K562 (cell line): Measurements from ENCODE around the gene SNX15. TPM values are rescaled to one million over a fixed set of nuclear protein-coding genes. Genes with fewer than 3 reads are reported as not detected.

Experiments
- BMI1 ChIP-seq: fragments of 150-350 bp; IDR thresholded peaks from 2 replicates; pipeline ENCODE4 v1.6.1; 2014; ENCODE audit warnings: low read length
- FUS ChIP-seq: fragments of 200-400 bp; formaldehyde crosslinking; optimal IDR thresholded peaks from 2 replicates; pipeline ENCODE3; 2017; ENCODE audit warnings: low read depth, low read length
- PTTG1 ChIP-seq: fragments of 450-650 bp; IDR thresholded peaks from 2 replicates; pipeline ENCODE4 v1.6.1; 2016; ENCODE audit warnings: low read depth, mild to moderate bottlenecking, missing genetic modification characterization, missing compliant biosample characterization
- RBM14 ChIP-seq: fragments of 200-400 bp; formaldehyde crosslinking; IDR thresholded peaks from 2 replicates; pipeline ENCODE4 v1.6.1; 2018; ENCODE audit warnings: low read depth, mild to moderate bottlenecking, low read length, moderate library complexity, borderline replicate concordance; ENCODE audit not compliant: insufficient read depth
- SMARCA5 ChIP-seq: fragments of 450-650 bp; IDR thresholded peaks from 2 replicates; pipeline ENCODE4 v1.6.1; 2016
- SMARCB1 ChIP-seq: IDR thresholded peaks from 2 replicates; pipeline ENCODE4 v1.6.1; 2011; ENCODE audit warnings: improper control_type of control experiment, low read depth; ENCODE audit not compliant: insufficient read length
- SRF ChIP-seq, 2 experiments: fragments of 250-450, 450-650 bp in 1 of 2; sonication (Bioruptor Pico) in 1 of 2; sonication (generic) in 1 of 2; formaldehyde crosslinking; IDR thresholded peaks; 2 replicates each; pipeline versions ENCODE4 v1.5.0 to v1.5.1; 2020 to 2022; ENCODE audit warnings: mild to moderate bottlenecking in 1 of 2, missing genetic modification reagents in 1 of 2
- ZC3H4 ChIP-seq: sonication (generic); formaldehyde crosslinking; IDR thresholded peaks from 2 replicates; pipeline ENCODE4 v1.9.0; 2021; ENCODE audit warnings: missing genetic modification reagents, borderline replicate concordance
- ZEB2 ChIP-seq: fragments of 450-650 bp; IDR thresholded peaks from 2 replicates; pipeline ENCODE4 v1.6.1; 2016
- ZNF121 ChIP-seq: sonication (generic); formaldehyde crosslinking; conservative IDR thresholded peaks from 2 replicates; pipeline ENCODE4 v1.8.0; 2022; ENCODE audit warnings: missing genetic modification reagents
- ZNF79 ChIP-seq: fragments of 250-450 bp; sonication (Bioruptor Pico); IDR thresholded peaks from 2 replicates; pipeline ENCODE4 v1.4.0; 2020; ENCODE audit warnings: low read depth, mild to moderate bottlenecking, moderate library complexity
- polyA plus RNA-seq, 8 experiments: library from polyadenylated mRNA; depleted of rRNA in 4 of 8; stranded (reverse) in 5 of 8; unstranded in 3 of 8; fragments of >200 nt; fragmentation: Nextera tagmentation in 2 of 8; fragmentation: Illumina TruSeq in 1 of 8; extraction: Ambion mirVana in 2 of 8; extraction: Trizol in 1 of 8; gene quantifications; 2 replicates each; pipeline versions ENCODE4 v1.2.1 to v1.2.3, GENCODE V29; 2011 to 2014; ENCODE audit warnings: inconsistent platforms in 1 of 8, missing spikeins in 1 of 8
- total RNA-seq, 7 experiments: library from RNA; depleted of rRNA in 6 of 7; stranded (reverse); fragments of >200 nt in 6 of 7; fragmentation: Illumina TruSeq in 2 of 7; extraction: Trizol in 2 of 7; gene quantifications; 2 replicates each; pipeline versions ENCODE4 v1.2.1 to v1.2.3, GENCODE V29; 2011 to 2021; ENCODE audit warnings: low replicate concordance in 1 of 7
- TF ChIP-seq, protein P1 (sequence below): fragments of 250-450 bp; sonication (Bioruptor Pico); IDR thresholded peaks from 2 replicates; pipeline ENCODE4 v1.4.0; 2020; ENCODE audit warnings: borderline replicate concordance
- TF ChIP-seq, protein P2 (sequence below): IDR thresholded peaks from 2 replicates; pipeline ENCODE4 v1.6.1; 2011; ENCODE audit not compliant: insufficient read length; ENCODE audit errors: extremely low read depth
- TF ChIP-seq, protein P3 (sequence below): fragments of 450-650 bp; IDR thresholded peaks from 2 replicates; pipeline ENCODE4 v1.6.1; 2018; ENCODE audit warnings: mild to moderate bottlenecking, low read depth; ENCODE audit not compliant: partially characterized antibody
- TF ChIP-seq, protein P4 (sequence below), 3 experiments: IDR thresholded peaks in 2 of 3; conservative IDR thresholded peaks in 1 of 3; 2 replicates each; pipeline ENCODE4 v1.5.1; 2011 to 2012; ENCODE audit warnings: low read length in 3 of 3, mild to moderate bottlenecking in 3 of 3, control low read depth in 2 of 3, improper control_type of control experiment in 1 of 3, inconsistent platforms in 1 of 3, low read depth in 1 of 3, mixed read lengths in 1 of 3, moderate library complexity in 1 of 3; ENCODE audit not compliant: insufficient read depth in 2 of 3
- TF ChIP-seq, protein P5 (sequence below): sonication (generic); formaldehyde crosslinking; IDR thresholded peaks from 2 replicates; pipeline ENCODE4 v1.8.1; 2023; ENCODE audit warnings: mild to moderate bottlenecking, missing genetic modification reagents
- TF ChIP-seq, protein P6 (sequence below): sonication (generic); formaldehyde crosslinking; IDR thresholded peaks from 2 replicates; pipeline ENCODE4 v1.8.1; 2022; ENCODE audit warnings: missing genetic modification reagents

SNX15 gene
- total and polyA plus RNA-seq, 9 of the 15 experiments (the other 6 are each of a cell fraction or from before 2014, with no cell fraction given) = 1.8 to 27.8 (median 15.2) TPM

DNA sequence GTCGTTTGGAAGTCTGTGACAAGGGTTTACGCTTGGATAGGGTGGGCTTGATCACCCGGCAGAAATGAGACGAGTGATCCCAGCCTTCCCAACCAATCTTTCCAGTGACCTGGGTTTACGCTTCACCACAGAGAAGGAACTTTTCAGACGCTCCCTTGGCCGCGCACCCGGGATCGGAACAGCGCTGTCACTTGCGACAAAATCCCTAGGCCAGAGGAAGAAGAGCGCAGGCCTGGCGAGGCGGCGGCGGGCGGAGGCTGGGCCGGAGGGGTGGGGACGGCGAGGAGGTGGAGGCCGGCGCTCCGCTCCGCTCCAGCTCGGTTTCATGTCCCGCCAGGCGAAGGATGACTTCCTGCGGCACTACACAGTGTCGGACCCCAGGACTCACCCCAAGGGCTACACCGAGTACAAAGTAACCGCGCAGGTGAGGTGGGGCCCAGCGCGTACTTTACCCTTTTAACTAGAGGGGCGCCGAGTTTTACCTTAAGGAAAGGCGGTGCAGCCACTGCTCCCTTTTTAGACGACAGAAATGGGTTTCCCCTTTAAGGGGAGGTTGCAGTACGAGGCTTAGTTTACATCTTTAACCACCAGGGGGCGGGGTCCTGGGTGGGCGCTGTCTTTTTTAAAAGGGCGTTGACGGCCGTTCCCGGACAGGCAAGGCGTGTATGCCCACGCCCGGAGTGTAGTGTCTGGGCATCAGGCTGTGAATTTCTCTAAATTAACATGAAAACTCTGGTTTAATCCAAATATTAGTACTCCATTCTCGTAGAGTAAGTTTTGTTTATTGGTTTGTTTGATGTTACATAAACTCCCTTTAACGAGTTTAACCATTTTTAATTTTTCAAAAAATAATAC lies at the start of gene SNX15 (continued):
- TF ChIP-seq SMARCB1 (no peak), ZNF79 (peak; percentile 24; the same call in 1 of the 2 replicates), RBM14 (no peak), ZEB2 (no peak), BMI1 (no peak), FUS (no peak), ZC3H4 (no peak), ZNF121 (CRISPR knock-in tag) (no peak), PTTG1 (tag) (no peak), SRF (CRISPR knock-in tag; IDR thresholded peaks at IDR 0.05) (peak in 1 of 2 experiments; percentile 72; a peak in 2 of 4 replicates), SMARCA5 (no peak)
- TF ChIP-seq, protein P1, sequence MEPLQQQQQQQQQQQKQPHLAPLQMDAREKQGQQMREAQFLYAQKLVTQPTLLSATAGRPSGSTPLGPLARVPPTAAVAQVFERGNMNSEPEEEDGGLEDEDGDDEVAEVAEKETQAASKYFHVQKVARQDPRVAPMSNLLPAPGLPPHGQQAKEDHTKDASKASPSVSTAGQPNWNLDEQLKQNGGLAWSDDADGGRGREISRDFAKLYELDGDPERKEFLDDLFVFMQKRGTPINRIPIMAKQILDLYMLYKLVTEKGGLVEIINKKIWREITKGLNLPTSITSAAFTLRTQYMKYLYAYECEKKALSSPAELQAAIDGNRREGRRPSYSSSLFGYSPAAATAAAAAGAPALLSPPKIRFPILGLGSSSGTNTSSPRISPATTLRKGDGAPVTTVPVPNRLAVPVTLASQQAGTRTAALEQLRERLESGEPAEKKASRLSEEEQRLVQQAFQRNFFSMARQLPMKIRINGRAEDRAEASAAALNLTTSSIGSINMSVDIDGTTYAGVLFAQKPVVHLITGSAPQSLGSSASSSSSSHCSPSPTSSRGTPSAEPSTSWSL (CRISPR knock-in tag) = no peak
- TF ChIP-seq, protein P2, sequence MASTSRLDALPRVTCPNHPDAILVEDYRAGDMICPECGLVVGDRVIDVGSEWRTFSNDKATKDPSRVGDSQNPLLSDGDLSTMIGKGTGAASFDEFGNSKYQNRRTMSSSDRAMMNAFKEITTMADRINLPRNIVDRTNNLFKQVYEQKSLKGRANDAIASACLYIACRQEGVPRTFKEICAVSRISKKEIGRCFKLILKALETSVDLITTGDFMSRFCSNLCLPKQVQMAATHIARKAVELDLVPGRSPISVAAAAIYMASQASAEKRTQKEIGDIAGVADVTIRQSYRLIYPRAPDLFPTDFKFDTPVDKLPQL = no peak
- TF ChIP-seq, protein P3, sequence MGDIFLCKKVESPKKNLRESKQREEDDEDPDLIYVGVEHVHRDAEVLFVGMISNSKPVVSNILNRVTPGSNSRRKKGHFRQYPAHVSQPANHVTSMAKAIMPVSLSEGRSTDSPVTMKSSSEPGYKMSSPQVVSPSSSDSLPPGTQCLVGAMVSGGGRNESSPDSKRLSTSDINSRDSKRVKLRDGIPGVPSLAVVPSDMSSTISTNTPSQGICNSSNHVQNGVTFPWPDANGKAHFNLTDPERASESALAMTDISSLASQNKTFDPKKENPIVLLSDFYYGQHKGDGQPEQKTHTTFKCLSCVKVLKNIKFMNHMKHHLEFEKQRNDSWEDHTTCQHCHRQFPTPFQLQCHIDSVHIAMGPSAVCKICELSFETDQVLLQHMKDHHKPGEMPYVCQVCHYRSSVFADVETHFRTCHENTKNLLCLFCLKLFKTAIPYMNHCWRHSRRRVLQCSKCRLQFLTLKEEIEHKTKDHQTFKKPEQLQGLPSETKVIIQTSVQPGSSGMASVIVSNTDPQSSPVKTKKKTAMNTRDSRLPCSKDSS = no peak
- TF ChIP-seq, protein P4, sequence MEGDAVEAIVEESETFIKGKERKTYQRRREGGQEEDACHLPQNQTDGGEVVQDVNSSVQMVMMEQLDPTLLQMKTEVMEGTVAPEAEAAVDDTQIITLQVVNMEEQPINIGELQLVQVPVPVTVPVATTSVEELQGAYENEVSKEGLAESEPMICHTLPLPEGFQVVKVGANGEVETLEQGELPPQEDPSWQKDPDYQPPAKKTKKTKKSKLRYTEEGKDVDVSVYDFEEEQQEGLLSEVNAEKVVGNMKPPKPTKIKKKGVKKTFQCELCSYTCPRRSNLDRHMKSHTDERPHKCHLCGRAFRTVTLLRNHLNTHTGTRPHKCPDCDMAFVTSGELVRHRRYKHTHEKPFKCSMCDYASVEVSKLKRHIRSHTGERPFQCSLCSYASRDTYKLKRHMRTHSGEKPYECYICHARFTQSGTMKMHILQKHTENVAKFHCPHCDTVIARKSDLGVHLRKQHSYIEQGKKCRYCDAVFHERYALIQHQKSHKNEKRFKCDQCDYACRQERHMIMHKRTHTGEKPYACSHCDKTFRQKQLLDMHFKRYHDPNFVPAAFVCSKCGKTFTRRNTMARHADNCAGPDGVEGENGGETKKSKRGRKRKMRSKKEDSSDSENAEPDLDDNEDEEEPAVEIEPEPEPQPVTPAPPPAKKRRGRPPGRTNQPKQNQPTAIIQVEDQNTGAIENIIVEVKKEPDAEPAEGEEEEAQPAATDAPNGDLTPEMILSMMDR (IDR thresholded peaks at IDR 0.05 in 2 of 3, conservative IDR thresholded peaks at IDR 0.05 in 1 of 3; ENCODE audit: insufficient read depth in 2 of 3, low read depth in 1 of 3, low read length in 3 of 3) = peak; percentile 53 to 76 (median 69)
- TF ChIP-seq, protein P5, sequence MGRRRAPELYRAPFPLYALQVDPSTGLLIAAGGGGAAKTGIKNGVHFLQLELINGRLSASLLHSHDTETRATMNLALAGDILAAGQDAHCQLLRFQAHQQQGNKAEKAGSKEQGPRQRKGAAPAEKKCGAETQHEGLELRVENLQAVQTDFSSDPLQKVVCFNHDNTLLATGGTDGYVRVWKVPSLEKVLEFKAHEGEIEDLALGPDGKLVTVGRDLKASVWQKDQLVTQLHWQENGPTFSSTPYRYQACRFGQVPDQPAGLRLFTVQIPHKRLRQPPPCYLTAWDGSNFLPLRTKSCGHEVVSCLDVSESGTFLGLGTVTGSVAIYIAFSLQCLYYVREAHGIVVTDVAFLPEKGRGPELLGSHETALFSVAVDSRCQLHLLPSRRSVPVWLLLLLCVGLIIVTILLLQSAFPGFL (CRISPR knock-in tag) = no peak
- TF ChIP-seq, protein P6, sequence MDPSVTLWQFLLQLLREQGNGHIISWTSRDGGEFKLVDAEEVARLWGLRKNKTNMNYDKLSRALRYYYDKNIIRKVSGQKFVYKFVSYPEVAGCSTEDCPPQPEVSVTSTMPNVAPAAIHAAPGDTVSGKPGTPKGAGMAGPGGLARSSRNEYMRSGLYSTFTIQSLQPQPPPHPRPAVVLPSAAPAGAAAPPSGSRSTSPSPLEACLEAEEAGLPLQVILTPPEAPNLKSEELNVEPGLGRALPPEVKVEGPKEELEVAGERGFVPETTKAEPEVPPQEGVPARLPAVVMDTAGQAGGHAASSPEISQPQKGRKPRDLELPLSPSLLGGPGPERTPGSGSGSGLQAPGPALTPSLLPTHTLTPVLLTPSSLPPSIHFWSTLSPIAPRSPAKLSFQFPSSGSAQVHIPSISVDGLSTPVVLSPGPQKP = no peak
